GM19099 (cell line): ENCODE results near the gene TSTD1.

ENCODE experiments used
- POLR2A ChIP-seq: IDR thresholded peaks from 3 replicates; pipeline ENCODE4 v1.6.1; 2011; ENCODE audit warnings: low read depth; ENCODE audit not compliant: insufficient read length; ENCODE audit errors: extremely low read depth

TSTD1 gene

GRCh38 chr1:161021165-161021969, 17.4 kb downstream of the TSTD1 start:
- TF ChIP-seq POLR2A = peak; percentile 59

- TF ChIP-seq POLR2A = no peak
Measured at GRCh38 chr1:161020509-161021164, 18.1 kb downstream of the TSTD1 start, which contains the start of gene F11R. Gene F11R (minus strand): TSS chr1:161021152. CDS start chr1:161021073, 79 bp downstream.

GRCh38 chr1:161019751-161020495, 18.8 kb downstream of the TSTD1 start:
- no peak for TF ChIP-seq POLR2A

- no peak for TF ChIP-seq POLR2A
Measured at GRCh38 chr1:161018631-161018930, 20.2 kb downstream of the TSTD1 start.

GRCh38 chr1:161017756-161018630, 20.8 kb downstream of the TSTD1 start:
- no peak for TF ChIP-seq POLR2A

GRCh38 chr1:161013488-161014230, 25.1 kb downstream of the TSTD1 start:
- TF ChIP-seq POLR2A = peak; percentile 65

GRCh38 chr1:161013131-161013487, 25.7 kb downstream of the TSTD1 start:
- TF ChIP-seq POLR2A = no peak

- TF ChIP-seq POLR2A = no peak
Measured at GRCh38 chr1:161012420-161012819, 26.3 kb downstream of the TSTD1 start.

- no peak for TF ChIP-seq POLR2A
Measured at GRCh38 chr1:161009602-161010211, 29.1 kb downstream of the TSTD1 start.

GRCh38 chr1:161008869-161009510, 29.8 kb downstream of the TSTD1 start:
- no peak for TF ChIP-seq POLR2A

- no peak for TF ChIP-seq POLR2A
Measured at GRCh38 chr1:161007369-161007768, 31.4 kb downstream of the TSTD1 start.

GRCh38 chr1:161006563-161006962, 32.2 kb downstream of the TSTD1 start:
- TF ChIP-seq POLR2A = no peak

GRCh38 chr1:161001525-161001924, 37.2 kb downstream of the TSTD1 start:
- no peak for TF ChIP-seq POLR2A
